Measurements from ENCODE around the gene CNTFR.

DNA sequence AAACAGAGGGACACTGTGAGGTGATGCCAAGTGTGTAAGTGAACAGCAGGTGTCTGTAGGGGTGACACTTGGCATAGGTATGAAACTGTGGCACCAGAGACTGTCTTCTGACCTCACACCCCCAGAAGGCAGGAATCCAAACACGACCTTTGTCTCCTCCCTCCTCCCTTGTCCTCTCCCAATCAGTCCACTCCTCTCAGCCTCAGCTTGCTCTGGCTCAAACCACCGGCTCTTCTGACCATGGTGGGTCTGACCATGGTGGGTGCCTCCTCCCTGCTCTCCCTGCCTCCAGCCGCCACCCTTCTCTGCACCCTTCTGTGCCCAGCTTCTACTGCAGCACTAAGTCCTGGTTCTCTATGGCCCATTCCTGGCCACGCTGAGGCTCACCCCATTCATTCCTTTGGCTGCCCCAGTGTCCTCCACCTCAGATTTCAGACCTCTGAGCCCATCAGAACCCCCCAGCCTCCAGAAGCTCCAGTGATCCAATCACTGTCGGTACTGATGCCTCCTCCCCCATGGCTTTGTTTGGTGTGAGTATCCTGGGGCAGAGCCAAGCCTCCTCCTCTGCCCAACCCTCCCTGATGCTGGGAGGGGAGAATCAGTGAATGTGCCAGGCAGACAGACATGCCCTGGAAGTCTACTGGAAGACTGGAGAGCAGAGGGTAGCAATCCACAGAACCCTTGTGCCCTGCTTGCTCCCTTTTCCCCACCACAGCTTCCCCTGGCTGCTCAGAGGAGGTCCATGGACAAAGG, 41.1 kb upstream of the CNTFR start:
- TF ChIP-seq, protein P1, sequence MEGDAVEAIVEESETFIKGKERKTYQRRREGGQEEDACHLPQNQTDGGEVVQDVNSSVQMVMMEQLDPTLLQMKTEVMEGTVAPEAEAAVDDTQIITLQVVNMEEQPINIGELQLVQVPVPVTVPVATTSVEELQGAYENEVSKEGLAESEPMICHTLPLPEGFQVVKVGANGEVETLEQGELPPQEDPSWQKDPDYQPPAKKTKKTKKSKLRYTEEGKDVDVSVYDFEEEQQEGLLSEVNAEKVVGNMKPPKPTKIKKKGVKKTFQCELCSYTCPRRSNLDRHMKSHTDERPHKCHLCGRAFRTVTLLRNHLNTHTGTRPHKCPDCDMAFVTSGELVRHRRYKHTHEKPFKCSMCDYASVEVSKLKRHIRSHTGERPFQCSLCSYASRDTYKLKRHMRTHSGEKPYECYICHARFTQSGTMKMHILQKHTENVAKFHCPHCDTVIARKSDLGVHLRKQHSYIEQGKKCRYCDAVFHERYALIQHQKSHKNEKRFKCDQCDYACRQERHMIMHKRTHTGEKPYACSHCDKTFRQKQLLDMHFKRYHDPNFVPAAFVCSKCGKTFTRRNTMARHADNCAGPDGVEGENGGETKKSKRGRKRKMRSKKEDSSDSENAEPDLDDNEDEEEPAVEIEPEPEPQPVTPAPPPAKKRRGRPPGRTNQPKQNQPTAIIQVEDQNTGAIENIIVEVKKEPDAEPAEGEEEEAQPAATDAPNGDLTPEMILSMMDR (IDR thresholded peaks at IDR 0.05), result no peak
- peak; percentile 17 for TF ChIP-seq POLR2A (IDR thresholded peaks at IDR 0.05)
